Jurkat, Clone E6-1 (cell line): ENCODE data around the gene TEX2.
"Not testable (repeated sequence)": the region's sequence is repeated elsewhere in the genome, so short reads cannot be mapped to it uniquely, and the experiment has no call there.

Source experiments
- DNase-seq: peaks from one replicate; pipeline ENCODE4 v3.0.0-alpha.2; 2011; ENCODE audit warnings: low read depth, low spot score
- H3K4me3 ChIP-seq: 2 replicates; pipeline ENCODE4 v1.5.1; 2011; ENCODE audit warnings: mild to moderate bottlenecking, low read length, control low read depth, moderate library complexity

TEX2 gene

GRCh38 chr17:64245218-64246145, 17.6 kb downstream of the TEX2 start:
- H3K4me3 ChIP-seq, result no peak overlapping the region
- no peak for DNase-seq

- no peak for DNase-seq
- no peak overlapping the region for H3K4me3 ChIP-seq
Observed at GRCh38 chr17:64244165-64244564, 18.9 kb downstream of the TEX2 start.

- DNase-seq, result no peak
- H3K4me3 ChIP-seq, result no peak overlapping the region
Observed at GRCh38 chr17:64243340-64243739, 19.7 kb downstream of the TEX2 start.

- no peak for DNase-seq
- H3K4me3 ChIP-seq, result no peak overlapping the region
Observed at GRCh38 chr17:64242633-64243032, 20.4 kb downstream of the TEX2 start.

GRCh38 chr17:64240741-64241347, 22.2 kb downstream of the TEX2 start:
- no peak for DNase-seq
- H3K4me3 ChIP-seq, result no peak overlapping the region

GRCh38 chr17:64240261-64240740, 22.8 kb downstream of the TEX2 start:
- no peak for DNase-seq
- H3K4me3 ChIP-seq, result no peak overlapping the region

GRCh38 chr17:64238449-64238848, 24.6 kb downstream of the TEX2 start:
- H3K4me3 ChIP-seq, DNase-seq: not testable (repeated sequence)

GRCh38 chr17:64236827-64237403, 26.1 kb downstream of the TEX2 start:
- no peak overlapping the region for H3K4me3 ChIP-seq
- DNase-seq, result no peak

- no peak overlapping the region for H3K4me3 ChIP-seq
- DNase-seq, result no peak
Observed at GRCh38 chr17:64234961-64235360, 28.1 kb downstream of the TEX2 start.

GRCh38 chr17:64232466-64233262, 30.4 kb downstream of the TEX2 start:
- no peak overlapping the region for H3K4me3 ChIP-seq
- DNase-seq, result no peak

- DNase-seq, result no peak
Observed at GRCh38 chr17:64231567-64232141, 31.4 kb downstream of the TEX2 start.

GRCh38 chr17:64230791-64231408, 32.2 kb downstream of the TEX2 start:
- no peak overlapping the region for H3K4me3 ChIP-seq
- no peak for DNase-seq

More at GRCh38 chr17:64231567-64232141, 31.4 kb downstream of the TEX2 start:
- no peak overlapping the region for H3K4me3 ChIP-seq

- no peak for DNase-seq
Observed at GRCh38 chr17:64229815-64230728, 33.0 kb downstream of the TEX2 start.

GRCh38 chr17:64226132-64226531, 36.9 kb downstream of the TEX2 start:
- no peak overlapping the region for H3K4me3 ChIP-seq
- DNase-seq, result no peak

More at GRCh38 chr17:64229815-64230728, 33.0 kb downstream of the TEX2 start:
- H3K4me3 ChIP-seq, result no peak overlapping the region

GRCh38 chr17:64225410-64225809, 37.6 kb downstream of the TEX2 start:
- no peak for DNase-seq
- no peak overlapping the region for H3K4me3 ChIP-seq

- DNase-seq, result no peak
- H3K4me3 ChIP-seq, result no peak overlapping the region
Observed at GRCh38 chr17:64223931-64224629, 39.0 kb downstream of the TEX2 start.

- H3K4me3 ChIP-seq, result no peak overlapping the region
- DNase-seq, result no peak
Observed at GRCh38 chr17:64223283-64223682, 39.8 kb downstream of the TEX2 start.
